NCI-H1436 (cell line): ENCODE data around the gene FAXDC2.

ENCODE experiments used
- DNase-seq: peaks from one replicate; lab custom pipeline; 2025; lab: John Stamatoyannopoulos, UW

FAXDC2 gene

DNA sequence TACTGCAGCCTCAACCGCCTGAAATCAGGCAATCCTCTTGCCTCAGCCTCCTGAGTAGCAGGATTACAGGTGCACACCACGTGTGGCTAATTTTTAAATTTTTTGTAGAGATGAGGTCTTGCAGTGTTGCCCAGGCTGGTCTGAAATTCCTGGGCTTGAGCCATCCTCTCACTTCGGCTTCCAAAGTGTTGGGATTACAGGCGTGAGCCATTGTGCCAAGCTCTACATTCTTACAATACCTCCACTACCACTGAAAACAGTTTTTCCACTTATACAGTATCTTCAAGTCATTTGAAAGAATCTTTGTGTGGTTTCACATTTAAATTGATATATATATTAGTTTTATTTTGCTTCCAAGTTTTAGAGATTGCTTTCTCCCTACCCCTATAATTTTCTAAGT is 52.6 kb downstream of the FAXDC2 start:
- no peak for DNase-seq

DNA sequence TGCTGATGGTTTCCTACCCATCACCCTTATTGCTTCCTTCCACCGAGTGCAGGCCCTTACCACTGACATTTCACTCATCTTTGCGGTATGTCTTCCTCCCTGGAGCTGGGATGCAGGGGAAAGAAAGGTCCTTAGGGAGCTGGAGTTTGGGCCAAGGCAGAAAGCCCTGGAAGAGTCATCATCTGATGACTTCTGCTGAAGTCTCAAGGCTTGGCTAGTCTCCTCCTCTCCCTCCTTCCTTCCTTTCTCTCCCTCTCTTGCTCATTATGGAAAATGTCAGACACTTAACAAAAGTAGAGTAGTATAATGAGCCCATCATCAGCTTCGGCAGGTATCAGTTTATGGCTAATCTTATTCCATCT is 55.2 kb downstream of the FAXDC2 start:
- no peak for DNase-seq

DNA sequence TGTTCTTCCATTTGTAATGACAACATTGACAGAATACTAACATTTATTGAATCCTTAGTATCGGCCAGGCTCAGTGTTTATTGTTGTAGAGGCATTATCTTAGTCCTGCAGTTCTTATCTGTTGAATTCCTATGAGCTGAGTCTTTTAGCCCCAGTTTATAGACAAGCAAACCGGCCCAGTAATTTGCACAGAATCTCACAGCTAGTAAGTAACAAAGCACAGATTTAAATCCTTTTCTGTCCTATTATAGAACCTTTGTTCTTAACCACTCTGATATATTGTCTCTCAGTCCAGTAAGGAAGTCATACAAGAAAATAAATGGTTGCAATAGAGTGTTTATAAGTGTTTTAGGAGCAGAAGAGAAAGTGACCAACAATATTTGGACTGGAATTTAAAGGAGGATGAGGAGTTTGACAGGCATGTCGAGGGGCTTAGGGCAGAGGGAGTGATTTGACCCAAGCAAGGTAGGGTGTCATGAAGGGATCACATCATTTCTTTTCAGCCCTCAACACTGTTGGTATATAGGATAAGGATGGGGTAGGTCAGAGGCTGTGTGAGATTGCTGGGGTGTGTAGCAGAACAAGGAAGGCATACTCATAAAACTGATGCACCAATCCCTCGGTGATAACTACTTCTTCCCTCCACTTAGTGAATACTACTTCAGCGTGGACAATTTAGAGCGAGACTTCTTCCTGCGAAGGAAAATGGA is 55.7 kb downstream of the FAXDC2 start:
- no peak for DNase-seq

DNA sequence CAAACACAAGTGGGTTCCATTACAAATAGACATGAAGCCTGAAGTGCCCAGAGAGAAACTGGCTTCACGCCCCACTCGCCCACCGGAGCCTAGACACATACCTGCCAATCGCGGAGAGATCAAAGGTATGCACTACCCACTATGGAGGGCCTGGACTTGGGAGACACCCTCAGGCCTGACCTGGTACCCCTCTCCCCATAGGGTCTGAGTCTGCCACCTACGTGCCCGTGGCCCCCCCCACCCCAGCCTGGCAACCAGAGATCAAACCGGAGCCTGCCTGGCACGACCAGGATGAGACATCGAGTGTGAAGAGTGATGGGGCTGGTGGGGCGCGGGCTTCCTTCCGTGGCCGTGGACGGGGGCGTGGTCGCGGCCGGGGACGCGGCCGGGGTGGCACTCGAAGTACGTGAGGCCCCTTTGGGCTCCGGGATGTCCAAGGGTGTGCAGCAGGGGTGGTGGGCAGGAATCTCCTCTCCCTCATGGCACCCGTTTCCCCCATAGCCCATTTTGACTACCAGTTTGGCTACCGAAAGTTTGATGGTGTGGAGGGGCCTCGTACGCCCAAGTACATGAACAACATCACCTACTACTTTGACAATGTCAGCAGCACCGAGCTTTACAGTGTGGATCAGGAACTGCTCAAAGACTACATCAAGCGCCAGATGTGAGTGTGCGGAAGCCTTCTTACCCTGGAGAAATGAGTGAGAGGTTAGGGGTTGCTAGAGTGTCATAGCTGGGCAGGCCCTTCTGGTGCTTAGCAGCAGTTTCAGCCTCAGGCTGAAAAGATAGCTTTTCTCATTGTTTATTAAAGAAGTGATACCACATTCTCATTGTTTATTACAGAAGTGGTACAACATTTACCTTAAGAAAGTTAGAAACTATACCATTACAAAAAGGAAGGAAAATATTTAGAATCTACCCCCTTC is 56.5 kb downstream of the FAXDC2 start:
- DNase-seq, result no peak

DNA sequence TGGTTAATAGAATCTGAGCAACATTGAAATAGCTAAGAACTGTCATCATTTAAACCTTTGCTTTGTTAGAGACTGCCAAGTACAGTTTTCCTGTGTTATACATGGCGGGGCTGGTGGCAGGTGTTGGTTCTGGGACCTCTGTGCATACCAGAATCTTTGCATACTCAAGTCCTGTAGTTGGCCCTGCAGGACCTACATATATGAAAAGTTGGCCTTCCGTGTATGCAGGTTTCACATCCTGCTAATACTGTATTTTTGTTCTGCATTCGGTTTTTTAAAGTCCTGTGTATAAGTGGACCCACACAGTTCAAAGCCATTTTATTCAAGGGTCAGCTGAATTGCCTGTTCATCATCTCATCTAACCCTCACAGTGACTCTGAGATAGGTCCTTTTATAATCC is 58.9 kb downstream of the FAXDC2 start:
- DNase-seq, result no peak

DNA sequence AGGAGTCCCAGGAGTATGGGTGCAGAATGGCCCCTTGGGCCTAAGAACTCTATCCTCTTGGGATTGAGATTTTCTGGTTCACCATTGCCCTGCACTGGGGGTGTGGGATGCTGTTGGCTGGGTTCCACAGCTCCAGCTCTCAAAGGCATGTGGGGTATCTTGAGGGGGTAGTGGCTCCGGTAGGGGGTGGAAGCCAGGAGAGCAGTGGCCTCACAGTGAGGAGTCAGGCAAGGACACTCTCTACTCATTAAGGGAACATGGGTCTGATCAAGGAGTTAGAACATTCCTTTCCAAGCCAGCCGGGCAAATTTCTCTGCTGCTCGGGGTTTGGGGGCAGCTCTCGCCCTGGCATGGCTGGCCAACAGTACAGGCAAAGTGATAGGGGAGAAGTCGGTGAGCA is 62.2 kb downstream of the FAXDC2 start:
- DNase-seq, result no peak

DNA sequence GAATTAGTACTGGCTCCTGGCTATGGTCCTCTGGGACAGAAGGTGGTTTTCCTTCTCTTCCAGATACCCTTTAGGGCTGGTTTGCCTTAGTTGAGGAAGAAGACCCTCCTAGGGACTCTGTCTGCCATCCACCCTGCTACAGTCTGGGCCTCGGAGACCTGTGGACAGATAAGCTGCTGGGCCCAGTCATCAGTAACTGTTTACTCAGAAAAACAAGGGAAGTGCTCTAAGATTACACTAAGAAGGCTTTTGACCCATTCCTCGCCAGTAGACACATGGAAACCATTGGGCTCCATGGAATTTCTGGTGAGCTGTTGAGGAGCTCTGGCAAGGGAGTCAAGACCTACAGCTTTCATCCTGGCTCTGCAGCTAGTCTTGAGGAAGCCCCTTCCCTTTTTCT is 64.0 kb downstream of the FAXDC2 start:
- no peak for DNase-seq

DNA sequence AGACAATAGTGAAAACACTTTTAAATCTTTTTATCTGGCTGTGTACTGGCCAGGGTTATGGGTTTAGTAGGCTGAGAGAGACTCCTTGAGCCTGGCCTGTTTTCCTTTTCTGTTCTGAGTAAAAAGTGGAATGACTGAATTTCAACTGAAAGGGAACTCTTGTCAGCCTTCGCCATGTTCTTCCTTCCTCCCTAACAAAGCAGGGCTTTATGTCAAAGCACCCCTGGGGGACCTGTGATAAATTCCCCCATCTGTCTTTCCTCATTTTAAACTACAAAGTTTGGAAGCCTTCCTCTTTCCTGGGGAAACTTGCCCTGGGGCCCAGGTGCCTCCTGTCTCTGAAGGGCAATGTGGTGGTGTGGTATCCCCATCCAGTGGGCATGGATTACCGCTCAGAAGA is 65.5 kb downstream of the FAXDC2 start:
- DNase-seq, result no peak

DNA sequence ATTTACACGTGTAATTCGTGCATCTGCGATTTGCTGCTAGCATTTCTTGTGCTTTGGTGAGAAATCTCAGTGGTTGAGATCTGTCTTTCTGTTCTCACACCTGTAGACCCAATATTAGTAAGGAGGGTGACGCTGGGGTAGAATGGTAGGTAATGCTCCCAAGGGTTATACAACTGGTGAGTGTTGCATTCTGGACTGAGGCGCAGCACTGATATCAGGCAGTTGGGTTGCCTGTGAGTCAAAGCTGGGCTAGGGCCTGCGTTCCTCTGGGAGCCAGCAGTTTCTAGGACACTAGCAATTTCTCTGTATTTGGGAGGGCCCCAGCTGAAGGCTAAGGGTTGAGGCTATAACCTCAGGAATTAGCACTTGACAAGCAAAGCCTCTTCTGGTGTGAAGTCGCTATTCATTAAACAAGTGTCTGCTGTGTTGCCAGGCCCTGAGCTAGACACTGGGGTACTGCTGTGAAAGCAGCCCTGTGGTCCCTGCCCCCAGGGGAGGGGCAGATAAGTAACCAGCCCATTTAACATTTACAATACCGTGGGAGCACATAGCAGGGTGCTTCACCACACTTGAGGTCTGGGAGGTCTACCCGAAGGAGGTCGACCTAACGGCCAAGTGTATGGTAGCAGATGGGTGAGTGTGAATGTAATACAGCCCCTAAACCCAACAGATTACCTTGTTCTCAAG is 66.5 kb downstream of the FAXDC2 start:
- no peak for DNase-seq

DNA sequence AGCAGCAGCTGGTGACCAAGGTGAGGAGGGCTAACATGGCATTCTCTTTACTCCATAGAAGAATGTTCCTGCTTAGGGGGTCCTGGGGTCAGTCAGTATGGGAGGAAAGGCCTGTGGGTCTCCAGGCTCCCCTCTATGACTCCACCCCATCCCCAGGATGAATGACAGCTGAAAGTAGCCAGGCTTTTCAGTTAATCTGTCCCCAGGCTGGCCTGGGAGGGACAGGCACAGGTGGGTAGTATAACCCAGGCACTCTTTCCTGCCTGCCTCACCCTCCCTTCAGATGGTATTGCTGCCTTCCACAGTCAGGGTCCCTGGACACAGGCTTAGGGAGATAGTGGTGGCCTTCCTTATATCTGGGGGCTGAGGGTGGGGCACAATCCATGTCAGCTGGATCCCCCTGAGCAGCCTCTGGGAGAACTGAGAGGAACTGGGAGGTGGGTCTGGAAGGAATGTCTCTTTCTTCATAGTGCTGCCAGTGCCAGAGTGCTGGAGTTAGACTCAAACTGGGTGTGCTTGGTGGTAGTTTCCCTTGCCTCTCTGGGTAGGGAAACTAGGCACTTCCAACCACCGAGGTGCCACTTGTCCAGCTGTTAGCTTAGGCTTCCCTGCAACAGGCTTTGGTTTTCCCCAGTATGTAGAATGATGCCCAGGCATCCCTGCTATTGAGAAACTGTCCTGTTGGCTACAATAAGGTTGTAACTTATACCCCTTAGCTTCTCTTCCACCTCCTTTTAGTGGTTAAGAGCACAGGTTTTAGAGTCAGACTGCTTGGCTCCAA is 67.4 kb downstream of the FAXDC2 start:
- no peak for DNase-seq

DNA sequence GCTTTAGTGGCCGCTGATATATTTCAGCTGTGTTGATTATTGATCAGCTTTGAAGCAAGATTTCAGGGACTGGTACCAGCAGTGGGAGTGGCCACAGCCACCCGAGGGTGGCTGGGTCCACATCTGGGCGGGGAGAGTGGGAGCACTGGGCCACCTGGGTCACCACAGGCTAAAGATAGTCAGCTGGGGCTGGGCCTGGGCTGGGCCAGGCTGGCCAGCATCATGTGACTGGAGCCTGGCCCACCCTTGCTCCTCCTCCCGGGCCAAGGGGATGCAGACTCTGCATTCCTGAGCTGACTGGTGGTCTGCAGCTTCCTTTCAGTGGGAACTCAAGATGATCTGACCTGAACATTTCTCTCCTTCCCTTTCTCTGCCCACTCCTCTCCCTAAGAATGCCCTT is 68.1 kb downstream of the FAXDC2 start:
- DNase-seq, result no peak

DNA sequence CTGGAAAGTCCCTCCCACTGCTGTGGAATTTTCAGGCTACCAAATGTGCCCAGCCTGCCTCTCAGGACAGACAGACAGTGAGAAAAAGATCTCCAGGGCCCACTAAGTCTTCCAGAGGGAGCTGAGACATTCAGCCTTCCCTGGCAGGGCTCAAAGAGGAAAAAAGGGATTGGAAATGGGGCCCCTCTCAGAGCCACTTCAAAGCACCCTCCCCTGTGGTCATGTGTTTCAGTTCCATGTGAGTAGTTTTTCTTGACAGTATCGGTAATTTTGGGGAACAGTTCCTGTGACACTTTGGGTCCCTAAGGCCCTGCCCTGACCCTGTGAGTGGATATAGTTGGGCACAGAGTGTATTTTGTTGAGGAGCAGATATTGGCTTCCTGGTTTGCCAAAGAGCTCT is 70.3 kb downstream of the FAXDC2 start:
- DNase-seq, result no peak

DNA sequence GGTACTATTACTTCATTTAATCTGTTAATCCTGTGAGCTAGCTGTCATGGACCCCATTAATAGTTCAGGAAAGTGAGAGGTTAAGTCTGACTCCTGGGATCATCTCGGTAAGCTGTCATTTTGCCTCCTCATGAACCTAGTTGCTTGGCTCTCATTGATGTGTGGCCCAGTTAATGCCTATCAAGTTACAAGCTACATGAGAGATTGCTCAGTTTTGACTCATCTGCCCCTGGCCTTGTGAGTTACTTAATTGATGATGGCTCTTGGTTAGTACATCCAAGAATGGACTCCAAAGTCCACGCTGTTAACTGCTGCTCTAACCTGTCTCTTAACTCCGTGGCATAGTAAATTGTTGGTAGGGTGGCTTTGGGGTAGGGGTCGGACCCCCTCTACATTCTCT is 71.3 kb downstream of the FAXDC2 start:
- no peak for DNase-seq

DNA sequence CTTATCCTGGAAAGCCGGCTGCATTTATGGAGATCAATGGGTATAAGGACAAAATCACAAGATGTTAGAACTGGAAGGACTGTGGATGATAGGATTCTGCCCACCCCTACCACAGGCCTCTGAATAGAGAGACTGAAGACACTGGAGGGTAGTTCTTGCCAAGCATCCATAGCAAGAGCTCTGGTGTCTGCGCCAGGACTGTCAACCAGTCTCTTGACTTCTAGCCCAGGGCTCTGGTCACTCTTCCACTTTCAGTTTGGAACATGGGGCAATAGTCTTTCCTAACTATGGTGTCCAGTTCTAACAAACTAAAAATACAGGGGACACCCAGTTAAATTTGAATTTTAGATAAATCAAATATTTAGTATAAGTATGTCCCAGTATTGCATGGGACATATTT is 71.9 kb downstream of the FAXDC2 start:
- no peak for DNase-seq

DNA sequence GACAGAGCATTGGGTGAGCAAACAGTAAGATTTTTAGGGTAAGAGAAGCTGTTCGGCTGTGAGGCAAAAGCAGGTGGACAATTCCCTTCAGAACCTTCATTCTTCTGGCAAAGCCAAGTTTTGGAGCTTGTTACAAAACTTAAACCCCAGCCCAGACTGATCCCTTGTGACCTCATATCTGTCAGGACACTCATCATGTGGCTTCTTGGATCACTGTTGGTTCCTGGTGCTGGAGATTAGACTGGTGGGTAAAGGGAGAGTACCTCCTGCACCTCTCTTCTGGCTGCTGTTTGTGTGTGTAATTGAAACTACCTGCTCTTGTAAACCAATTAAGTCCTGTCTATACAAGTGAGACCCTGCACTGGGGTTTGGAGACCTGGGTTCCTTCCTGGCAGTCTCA is 74.2 kb downstream of the FAXDC2 start:
- DNase-seq, result no peak

DNA sequence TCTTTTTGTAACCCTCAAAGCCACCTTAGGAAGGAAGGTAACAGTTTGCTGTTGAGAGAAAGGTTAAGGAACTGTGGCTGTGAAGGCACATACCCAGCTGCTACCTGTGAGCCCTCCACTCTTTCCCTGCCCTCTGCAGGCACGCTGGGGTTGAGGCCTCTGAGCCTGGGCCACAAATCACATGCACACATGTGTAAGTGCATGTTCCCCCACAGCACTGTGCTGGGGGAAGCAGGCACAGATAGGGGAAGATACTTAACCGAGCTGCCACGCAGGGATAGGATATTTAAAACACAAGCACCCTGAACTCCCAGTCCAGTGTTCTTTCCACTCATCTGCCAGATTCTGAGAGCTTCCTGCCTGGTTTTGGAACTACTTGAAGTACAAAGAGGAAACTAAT is 77.1 kb downstream of the FAXDC2 start:
- no peak for DNase-seq

DNA sequence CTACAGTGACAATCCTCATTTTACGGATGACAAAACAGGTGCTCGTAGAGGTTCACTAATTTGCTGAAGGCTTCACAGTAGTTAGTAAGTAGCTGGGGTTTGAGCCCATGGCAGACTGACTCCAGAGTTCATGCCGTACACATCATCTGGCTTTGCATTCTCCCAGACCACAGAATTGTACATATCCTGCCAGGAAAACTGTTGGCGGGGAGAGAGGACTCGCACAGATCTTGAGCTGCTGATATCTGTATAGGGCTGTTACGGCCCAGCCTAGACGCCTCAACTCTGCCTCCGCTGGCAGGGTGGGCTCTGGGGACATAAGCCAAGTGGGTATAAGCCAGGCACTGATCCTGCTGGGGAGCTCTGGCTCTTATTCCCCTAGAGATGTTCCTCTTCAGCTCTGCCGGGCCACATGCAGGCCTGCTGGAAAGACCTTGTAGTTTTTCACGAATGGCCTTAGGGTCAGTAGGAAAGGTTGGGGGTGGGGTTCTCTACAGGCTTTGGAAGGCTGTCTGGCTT is 79.0 kb downstream of the FAXDC2 start:
- DNase-seq, result no peak

DNA sequence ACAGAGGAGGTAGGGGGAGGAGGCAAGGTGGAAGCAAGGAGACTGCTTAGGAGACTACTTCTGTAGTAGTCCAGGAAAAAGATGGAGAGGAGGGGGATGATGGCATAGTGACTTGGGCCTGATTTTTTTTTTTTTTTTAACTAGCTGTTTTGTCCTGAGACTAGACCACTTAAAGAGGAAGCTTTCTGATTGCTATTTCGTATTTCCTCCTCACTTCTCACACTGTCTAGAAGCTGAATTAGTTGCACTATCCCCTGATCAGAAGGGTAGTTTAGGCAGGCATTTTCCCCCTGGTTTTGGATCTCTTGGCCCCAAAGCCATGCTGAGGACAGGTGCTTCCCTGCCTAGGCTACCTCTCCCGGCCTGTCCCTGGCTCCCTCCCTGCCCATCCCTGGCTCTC is 80.3 kb downstream of the FAXDC2 start:
- no peak for DNase-seq
